ENCODE measurements around the gene SNX10.
"Not testable (repeated sequence)": the region's sequence is repeated elsewhere in the genome, so short reads cannot be mapped to it uniquely, and the experiment has no call there.

Gene SNX10

GRCh38 chr7:26284995-26285632, 6.5 kb upstream of the SNX10 start:
- H3K4me3 ChIP-seq (replicated peaks; ENCODE audit: low read depth, low read length) = no peak overlapping the region
- no peak for DNase-seq (ENCODE audit: extremely low read depth, low read depth)
- TF ChIP-seq CTCF (IDR thresholded peaks at IDR 0.05; ENCODE audit: low read depth, low read length, missing control alignments) = no peak

- no peak for DNase-seq (ENCODE audit: extremely low read depth, low read depth)
- no peak for TF ChIP-seq CTCF (IDR thresholded peaks at IDR 0.05; ENCODE audit: low read depth, low read length, missing control alignments)
- no peak overlapping the region for H3K4me3 ChIP-seq (replicated peaks; ENCODE audit: low read depth, low read length)
These were observed 5.5 kb upstream of the SNX10 start for GRCh38 chr7:26286157-26286556.

GRCh38 chr7:26288126-26288525, 3.5 kb upstream of the SNX10 start:
- H3K4me3 ChIP-seq (replicated peaks; ENCODE audit: low read depth, low read length); DNase-seq (ENCODE audit: extremely low read depth, low read depth): not testable (repeated sequence)

- no peak for DNase-seq (ENCODE audit: extremely low read depth, low read depth)
- H3K4me3 ChIP-seq (replicated peaks; ENCODE audit: low read depth, low read length) = 0 out of 2 replicates have a peak overlapping the region, but pooled peaks have one; percentile 11
- TF ChIP-seq CTCF (IDR thresholded peaks at IDR 0.05; ENCODE audit: low read depth, low read length, missing control alignments) = no peak
These were observed 411 bp upstream of the SNX10 start for GRCh38 chr7:26291251-26291650.

- H3K4me3 ChIP-seq (replicated peaks; ENCODE audit: low read depth, low read length) = no peak overlapping the region
These were observed 1.3 kb downstream of the SNX10 start for GRCh38 chr7:26292768-26293560.

GRCh38 chr7:26293569-26294308, 2.1 kb downstream of the SNX10 start:
- no peak for DNase-seq (ENCODE audit: extremely low read depth, low read depth)
- TF ChIP-seq CTCF (IDR thresholded peaks at IDR 0.05; ENCODE audit: low read depth, low read length, missing control alignments) = no peak
- no peak overlapping the region for H3K4me3 ChIP-seq (replicated peaks; ENCODE audit: low read depth, low read length)

More at GRCh38 chr7:26292768-26293560, 1.3 kb downstream of the SNX10 start:
- TF ChIP-seq CTCF (IDR thresholded peaks at IDR 0.05; ENCODE audit: low read depth, low read length, missing control alignments) = no peak
- no peak for DNase-seq (ENCODE audit: extremely low read depth, low read depth)

GRCh38 chr7:26295015-26295414, 3.4 kb downstream of the SNX10 start:
- no peak for DNase-seq (ENCODE audit: extremely low read depth, low read depth)
- no peak for TF ChIP-seq CTCF (IDR thresholded peaks at IDR 0.05; ENCODE audit: low read depth, low read length, missing control alignments)
- H3K4me3 ChIP-seq (replicated peaks; ENCODE audit: low read depth, low read length) = no peak overlapping the region
